ENCODE measurements around the gene UBE2QL1. TPM values are rescaled to one million over a fixed set of nuclear protein-coding genes. Genes with fewer than 3 reads are reported as not detected.

The UBE2QL1 gene
- total and polyA plus RNA-seq, 2 donors (not counting 1 experiment from before 2014, with no cell fraction given): 0.33 to 1.7 TPM

GRCh38 chr5:6543830-6544560 lies 95.3 kb downstream of the UBE2QL1 start:
- H3K9ac ChIP-seq (ENCODE audit: low read length): no peak overlapping the region
- H3K27me3 ChIP-seq (replicated peaks in 1 of 4; ENCODE audit: control extremely low read depth in 1 of 4, control insufficient read depth in 3 of 4, insufficient read depth in 4 of 4, low read length in 3 of 4): no peaks in the 10 kb centered on the region
- intact Hi-C loops (cut with micrococcal nuclease): no loop called here
- no peaks in the 10 kb centered on the region for H3K79me2 ChIP-seq (ENCODE audit: control insufficient read depth, insufficient read depth, low read length)
- ChIA-PET POLR2A (no interaction called here), CTCF (no interaction called here)
- H3K36me3 ChIP-seq (replicated peaks in 1 of 2; ENCODE audit: control extremely low read depth in 1 of 2, control insufficient read depth in 1 of 2, extremely low read depth in 1 of 2, insufficient read depth in 2 of 2, low read length in 1 of 2): no peaks in the 10 kb centered on the region
- no peak overlapping the region for H3K27ac Mint-ChIP-seq
- H3K27me3 Mint-ChIP-seq: peaks cover 4% of the 10 kb centered on the region
- no peak overlapping the region for H3K27ac ChIP-seq (ENCODE audit: low read length in 2 of 2)
- ATAC-seq (ENCODE audit: low read depth) (no peak), DNase-seq (no peak)
- WGBS (ENCODE audit: insufficient coverage): 92% methylated on average over 6 of the region's 12 CpGs
- no peak overlapping the region for H3K4me2 ChIP-seq (replicated peaks; ENCODE audit: low read depth, low read length, poor library complexity, severe bottlenecking)
- no peak for TF ChIP-seq EZH2 (IDR thresholded peaks at IDR 0.05; ENCODE audit: borderline replicate concordance, insufficient read depth, low read depth, low read length, poor library complexity, severe bottlenecking)
- no peak for TF ChIP-seq CTCF (IDR thresholded peaks at IDR 0.05)
- no peaks in the 10 kb centered on the region for H3K4me1 ChIP-seq (ENCODE audit: control insufficient read depth in 2 of 2, insufficient read depth in 2 of 2, low read length in 2 of 2)
- no peak overlapping the region for H3K4me3 Mint-ChIP-seq
- H4K20me1 ChIP-seq (ENCODE audit: control insufficient read depth, insufficient read depth, low read length, poor library complexity, severe bottlenecking): no peaks in the 10 kb centered on the region
- H3K4me1 Mint-ChIP-seq: no peaks in the 10 kb centered on the region
- no peak overlapping the region for H2AFZ ChIP-seq (ENCODE audit: insufficient read depth, low read depth, low read length, poor library complexity, severe bottlenecking)
- no peak overlapping the region for H3K4me3 ChIP-seq (ENCODE audit: control extremely low read depth in 1 of 5, extremely low read depth in 1 of 5, insufficient read depth in 1 of 5, low read depth in 2 of 5, low read length in 4 of 5)
- H3K9me3 Mint-ChIP-seq (ENCODE audit: insufficient read depth): no peaks in the 10 kb centered on the region
- no peaks in the 10 kb centered on the region for H3K9me3 ChIP-seq (ENCODE audit: control extremely low read depth in 1 of 3, control insufficient read depth in 2 of 3, insufficient read depth in 1 of 3, low read length in 2 of 3)

Other genes with a start within 250 kb of the UBE2QL1 start
- 49.9 and 51.4 TPM in 2 replicates for gene MED10, start 70.3 kb upstream of the UBE2QL1 start, total RNA-seq
- gene MED10, start 70.3 kb upstream of the UBE2QL1 start, polyA plus RNA-seq: 50.9 and 73.1 TPM in 2 replicates
- gene NSUN2, start 184.2 kb downstream of the UBE2QL1 start, total RNA-seq: 83.7 and 85.0 TPM in 2 replicates
- gene NSUN2, start 184.2 kb downstream of the UBE2QL1 start, polyA plus RNA-seq: 58.8 and 82.1 TPM in 2 replicates
- gene SRD5A1, start 184.6 kb downstream of the UBE2QL1 start, total RNA-seq: 20.8 and 29.2 TPM in 2 replicates
- gene SRD5A1, start 184.6 kb downstream of the UBE2QL1 start, polyA plus RNA-seq: 14.3 and 17.2 TPM in 2 replicates